Lower lobe of right lung (tissue), 2 donors: ENCODE data around the gene PRADC1. TPM values are rescaled to one million over a fixed set of nuclear protein-coding genes. Genes with fewer than 3 reads are reported as not detected.

ENCODE experiments used
- ATAC-seq, 2 donors: fragments of 200-7000 bp; cut with Tn5 transposase; one replicate each; pipeline ENCODE4 v1.9.1; 2020 to 2022; ENCODE audit warnings: mild to moderate bottlenecking in 2 of 2, moderate library complexity in 2 of 2
- DNase-seq: peaks from one replicate; pipeline ENCODE4 v3.0.0-alpha.2; 2020
- H3K27ac ChIP-seq: fragments of 200-600 bp; one replicate; pipeline ENCODE4 v1.8.0; 2022
- H3K27me3 ChIP-seq: fragments of 200-600 bp; one replicate; pipeline ENCODE4 v1.8.0; 2022; ENCODE audit warnings: low read depth
- H3K36me3 ChIP-seq: fragments of 200-600 bp; one replicate; pipeline ENCODE4 v1.8.0; 2022; ENCODE audit warnings: mild to moderate bottlenecking
- H3K4me1 ChIP-seq: fragments of 200-600 bp; one replicate; pipeline ENCODE4 v1.8.0; 2022
- H3K4me3 ChIP-seq: fragments of 200-600 bp; one replicate; pipeline ENCODE4 v1.8.0; 2022; ENCODE audit warnings: mild to moderate bottlenecking
- H3K9me3 ChIP-seq: fragments of 200-600 bp; one replicate; pipeline ENCODE4 v1.8.0; 2022
- intact Hi-C: fragments of 100-400 bp; cut with DNase I; formaldehyde crosslinking; loops from one replicate; pipeline ENCODE4 v1.11.0; 2022
- total RNA-seq: library from RNA; stranded (reverse); fragmentation: NEBNext Ultra II Directional; extraction: Animal tissue kit (Norgen Biotek cat#: 25700); gene quantifications from one replicate; pipeline ENCODE4 v1.2.1, GENCODE V29; 2021
- TF ChIP-seq, protein P1 (sequence below): fragments of 200-600 bp; IDR thresholded peaks from one replicate; pipeline ENCODE4 v1.8.0; 2022; ENCODE audit warnings: antibody characterized with exemption, mild to moderate bottlenecking
- donor health status: DM: no; HTN: yes; CAD: no; lungs with severe emphysema.

PRADC1 gene
- total RNA-seq, 1 donor from 2014 or later, result 14.8 TPM

DNA sequence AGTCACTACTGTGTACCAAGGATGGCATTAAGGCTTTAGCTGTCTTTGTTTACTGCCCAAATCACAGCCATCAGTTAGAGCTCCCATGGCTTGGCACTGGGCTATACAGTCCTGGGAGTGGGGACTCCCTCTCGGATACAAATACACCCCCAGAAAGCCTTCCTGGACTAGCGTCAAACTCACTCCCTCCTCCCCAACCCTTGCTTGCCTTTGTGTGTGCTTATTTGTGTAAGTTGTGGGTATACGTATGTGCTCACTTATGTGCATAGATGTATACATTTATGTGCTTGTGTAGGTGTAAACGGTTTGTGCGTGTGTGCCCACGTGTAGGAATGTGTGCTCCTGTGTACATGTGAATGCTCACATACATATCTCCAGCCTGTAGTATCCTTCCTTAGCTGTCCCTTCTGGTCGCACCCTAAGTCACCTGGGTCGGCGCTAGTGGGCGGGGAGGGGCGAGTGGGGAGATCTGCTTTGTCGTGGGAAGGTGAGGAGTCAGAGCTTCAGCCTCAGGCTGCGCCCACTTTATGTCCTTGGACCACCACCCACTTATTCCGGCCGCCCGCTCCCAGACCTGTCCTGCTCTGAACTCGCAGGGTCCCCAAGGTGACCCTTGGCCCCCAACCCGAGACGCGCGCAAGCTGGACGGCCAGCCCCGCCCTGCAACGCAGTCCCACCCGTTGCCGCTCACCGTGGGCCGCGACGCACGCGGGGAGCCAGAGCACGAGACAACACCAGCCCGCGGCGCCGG, 461 bp downstream of the PRADC1 start:
- Histone ChIP-seq H3K4me3 (peak overlapping the region; percentile 85), H3K9me3 (no peaks in the 10 kb centered on the region), H3K36me3 (peaks cover 22% of the 10 kb centered on the region), H3K4me1 (peaks cover 34% of the 10 kb centered on the region), H3K27me3 (no peaks in the 10 kb centered on the region), H3K27ac (peak overlapping the region; percentile 90)
- ATAC-seq (no peak), DNase-seq (no peak)
- intact Hi-C loops, result no loop called here
- TF ChIP-seq, protein P1, sequence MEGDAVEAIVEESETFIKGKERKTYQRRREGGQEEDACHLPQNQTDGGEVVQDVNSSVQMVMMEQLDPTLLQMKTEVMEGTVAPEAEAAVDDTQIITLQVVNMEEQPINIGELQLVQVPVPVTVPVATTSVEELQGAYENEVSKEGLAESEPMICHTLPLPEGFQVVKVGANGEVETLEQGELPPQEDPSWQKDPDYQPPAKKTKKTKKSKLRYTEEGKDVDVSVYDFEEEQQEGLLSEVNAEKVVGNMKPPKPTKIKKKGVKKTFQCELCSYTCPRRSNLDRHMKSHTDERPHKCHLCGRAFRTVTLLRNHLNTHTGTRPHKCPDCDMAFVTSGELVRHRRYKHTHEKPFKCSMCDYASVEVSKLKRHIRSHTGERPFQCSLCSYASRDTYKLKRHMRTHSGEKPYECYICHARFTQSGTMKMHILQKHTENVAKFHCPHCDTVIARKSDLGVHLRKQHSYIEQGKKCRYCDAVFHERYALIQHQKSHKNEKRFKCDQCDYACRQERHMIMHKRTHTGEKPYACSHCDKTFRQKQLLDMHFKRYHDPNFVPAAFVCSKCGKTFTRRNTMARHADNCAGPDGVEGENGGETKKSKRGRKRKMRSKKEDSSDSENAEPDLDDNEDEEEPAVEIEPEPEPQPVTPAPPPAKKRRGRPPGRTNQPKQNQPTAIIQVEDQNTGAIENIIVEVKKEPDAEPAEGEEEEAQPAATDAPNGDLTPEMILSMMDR, result no peak

DNA sequence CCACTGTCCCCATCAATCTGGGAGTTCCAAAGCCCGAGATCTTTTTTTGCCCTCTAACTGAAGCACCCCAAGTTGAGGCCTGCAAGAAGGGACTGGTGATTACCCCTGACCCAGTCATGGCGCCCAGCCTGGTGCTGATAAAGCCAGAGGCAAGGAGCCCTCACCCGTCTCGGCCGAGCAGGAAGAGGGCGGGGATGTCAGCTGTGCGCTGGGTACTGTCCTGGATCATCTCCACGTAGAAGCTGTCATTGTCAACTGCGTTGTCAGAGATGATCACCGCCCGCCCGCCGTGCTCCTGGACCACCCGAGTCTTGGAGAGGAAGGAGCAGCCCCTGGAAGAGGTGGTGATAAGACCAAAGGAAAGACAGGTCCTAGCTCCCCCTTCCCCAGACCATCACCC, 4.4 kb downstream of the PRADC1 start:
- Histone ChIP-seq H3K9me3 (no peaks in the 10 kb centered on the region), H3K27me3 (no peaks in the 10 kb centered on the region), H3K4me3 (no peak overlapping the region), H3K27ac (no peak overlapping the region), H3K36me3 (peaks cover 41% of the 10 kb centered on the region), H3K4me1 (peaks cover 6% of the 10 kb centered on the region)
- TF ChIP-seq, protein P1, result no peak
- no peak for ATAC-seq
- DNase-seq, result no peak
- intact Hi-C loops, result no loop called here

DNA sequence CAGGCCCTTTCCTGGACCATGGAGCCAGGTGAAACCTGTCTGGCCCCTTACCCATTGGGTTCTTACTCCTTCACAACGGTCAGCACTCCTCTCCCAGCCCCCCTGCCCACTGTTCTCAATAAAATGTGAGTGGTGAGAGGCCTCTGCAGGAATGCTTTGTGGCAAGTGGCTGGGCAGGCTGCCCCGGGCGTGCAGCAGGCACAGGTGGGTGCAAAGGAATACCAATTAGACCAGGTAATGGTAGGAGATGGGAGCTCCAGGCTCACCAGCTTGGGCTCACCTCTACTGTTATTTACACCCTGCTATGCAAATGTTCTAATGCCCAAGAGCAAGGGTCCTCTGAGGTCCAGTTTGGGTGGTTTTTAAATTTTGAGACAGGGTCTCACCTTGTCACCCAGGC, 6.0 kb downstream of the PRADC1 start:
- ATAC-seq, result no peak
- TF ChIP-seq, protein P1, result no peak
- Histone ChIP-seq H3K9me3 (no peaks in the 10 kb centered on the region), H3K27me3 (no peaks in the 10 kb centered on the region), H3K4me3 (no peak overlapping the region), H3K36me3 (peaks cover 56% of the 10 kb centered on the region), H3K4me1 (no peaks in the 10 kb centered on the region), H3K27ac (no peak overlapping the region)
- intact Hi-C loops, result no loop called here
- no peak for DNase-seq

DNA sequence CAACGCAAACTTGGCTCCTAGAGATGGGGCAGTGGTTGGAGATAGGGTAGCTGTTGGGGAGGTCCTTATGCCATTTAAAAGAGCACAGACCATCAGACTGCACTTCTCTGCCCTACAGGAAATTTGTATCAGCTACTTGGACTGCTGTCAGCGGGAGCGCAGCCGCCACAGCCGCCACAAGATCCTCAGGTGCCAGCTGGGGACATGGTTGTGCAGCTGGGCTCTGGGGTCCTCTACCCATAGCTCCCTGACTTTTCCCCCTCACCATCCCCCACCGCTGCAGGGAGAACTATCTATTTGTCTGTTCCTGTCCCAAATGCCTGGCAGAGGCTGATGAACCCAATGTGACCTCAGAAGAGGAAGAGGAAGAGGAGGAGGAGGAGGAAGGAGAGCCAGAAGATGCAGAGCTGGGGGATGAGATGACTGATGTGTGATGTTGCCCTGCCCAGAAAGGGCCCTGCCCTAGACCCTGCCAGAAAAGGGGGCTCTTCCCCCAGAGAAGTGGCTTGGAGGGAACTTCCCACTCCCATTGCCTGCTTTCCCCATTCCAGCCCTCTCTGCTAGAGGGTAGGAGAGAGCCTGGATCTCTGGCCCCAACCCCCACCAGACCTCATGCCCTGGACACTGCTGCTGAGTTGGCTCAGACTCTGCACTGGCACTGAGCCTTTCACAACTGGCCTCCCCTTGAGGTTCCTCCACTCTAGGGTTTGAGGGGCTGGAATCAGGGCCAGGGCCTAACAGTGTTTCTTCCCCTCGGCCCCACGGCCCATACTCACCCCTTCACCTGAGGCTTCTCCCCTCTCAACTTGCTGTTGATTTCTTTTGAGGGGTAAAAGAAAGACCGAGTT, 7.3 kb downstream of the PRADC1 start:
- Histone ChIP-seq H3K27me3 (no peaks in the 10 kb centered on the region), H3K9me3 (no peaks in the 10 kb centered on the region), H3K27ac (no peak overlapping the region), H3K4me3 (no peak overlapping the region), H3K4me1 (no peaks in the 10 kb centered on the region), H3K36me3 (peaks cover 68% of the 10 kb centered on the region)
- no peak for DNase-seq
- peak in 1 of 2 donors; percentile 11 for ATAC-seq
- intact Hi-C loops, result no loop called here
- TF ChIP-seq, protein P1, result no peak

DNA sequence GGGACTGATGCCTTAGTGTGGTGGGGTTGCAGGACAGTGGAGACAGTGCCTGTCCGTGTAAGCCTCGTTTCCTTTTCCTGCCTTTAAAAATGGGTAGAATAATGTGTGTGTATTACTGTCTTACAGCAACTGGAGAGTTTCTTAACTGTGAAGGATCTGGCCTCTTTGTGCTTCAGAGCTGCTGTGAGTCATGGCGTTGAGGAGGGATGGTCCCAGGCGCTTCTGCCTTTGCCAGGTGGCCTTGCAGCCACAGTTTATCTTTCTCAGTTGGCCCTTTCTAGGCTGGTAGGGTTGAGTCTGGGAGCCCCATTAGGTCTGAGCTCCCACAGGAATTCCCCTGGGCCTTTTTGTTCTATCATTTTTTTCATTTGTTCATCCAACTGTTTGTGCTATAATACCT, 9.2 kb downstream of the PRADC1 start:
- TF ChIP-seq, protein P1, result no peak
- H3K9me3 ChIP-seq, result no peaks in the 10 kb centered on the region
- peaks cover 77% of the 10 kb centered on the region for H3K36me3 ChIP-seq
- no peak for DNase-seq
- no peak overlapping the region for H3K4me3 ChIP-seq
- no peaks in the 10 kb centered on the region for H3K27me3 ChIP-seq
- intact Hi-C loops, result no loop called here
- H3K4me1 ChIP-seq, result no peaks in the 10 kb centered on the region
- ATAC-seq, result no peak
- H3K27ac ChIP-seq, result no peak overlapping the region
